Stimulated activated effector memory CD8-positive, alpha-beta T cell treated with anti-CD3 and anti-CD28 coated beads, Interleukin-12 subunit alpha, Interleukin-12 subunit beta, amount 100 ng/mL, for 72 hours (primary cell): Measurements from ENCODE around the gene MLXIP.
A peak's percentile ranks its signal among the peaks of the same experiment; 100 is the strongest.

Experiments
- ATAC-seq: fragments of 150-1000 bp; cut with Tn5 transposase; 2 replicates; pipeline ENCODE4 v1.10.0; 2021
- DNase-seq, 2 donors: peaks; one replicate each; pipeline ENCODE4 v3.0.0; 2021 to 2022; ENCODE audit warnings: low spot score in 2 of 2
- H3K27ac Mint-ChIP-seq: one replicate; pipeline ENCODE4 v1.8.0; 2022; ENCODE audit warnings: mild to moderate bottlenecking, mixed read lengths
- H3K36me3 Mint-ChIP-seq: one replicate; pipeline ENCODE4 v1.8.0; 2022; ENCODE audit warnings: mild to moderate bottlenecking, mixed read lengths
- H3K4me1 Mint-ChIP-seq: one replicate; pipeline ENCODE4 v1.8.0; 2022; ENCODE audit warnings: mixed read lengths
- H3K4me3 Mint-ChIP-seq: one replicate; pipeline ENCODE4 v1.8.0; 2022; ENCODE audit warnings: mild to moderate bottlenecking, mixed read lengths
- H3K9me3 Mint-ChIP-seq: one replicate; pipeline ENCODE4 v1.8.0; 2022; ENCODE audit warnings: mixed read lengths

MLXIP gene

DNA sequence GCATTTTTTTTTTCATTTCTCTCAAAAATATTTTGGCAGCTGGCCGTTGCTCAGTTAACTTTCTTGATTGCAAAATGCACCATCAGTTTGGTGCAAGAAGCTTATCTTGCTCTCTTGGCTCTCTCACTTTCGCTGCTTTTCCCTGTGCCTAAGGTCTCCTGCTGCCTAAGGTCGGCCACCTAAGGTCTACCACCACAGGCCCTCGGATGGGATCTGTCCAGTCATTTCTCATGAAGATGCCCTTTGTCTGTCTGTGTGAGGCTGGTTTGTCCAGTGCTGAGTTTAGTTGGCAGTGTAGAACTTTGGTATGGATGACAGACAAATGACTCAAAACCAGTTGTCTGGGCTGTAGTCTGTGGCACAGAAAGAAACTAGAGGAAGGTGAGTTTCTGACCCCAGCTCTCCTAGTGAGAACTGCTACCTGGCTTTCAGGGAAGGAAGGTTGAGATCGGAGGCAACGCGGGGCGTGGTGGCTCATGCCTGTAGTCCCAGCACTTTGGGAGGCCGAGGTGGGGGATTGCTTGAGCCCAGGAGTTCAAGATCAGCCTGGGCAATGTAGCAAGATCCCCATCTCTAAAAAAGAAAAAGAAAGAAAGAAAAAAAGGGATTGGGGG lies 2.6 kb downstream of the MLXIP start:
- no peak for DNase-seq
- Mint-ChIP-seq H3K27ac (peak overlapping the region; percentile 81), H3K36me3 (peaks cover 48% of the 10 kb centered on the region), H3K4me3 (peak overlapping the region; percentile 87), H3K4me1 (peaks cover 63% of the 10 kb centered on the region), H3K9me3 (no peaks in the 10 kb centered on the region)
- peak; percentile 65 for ATAC-seq

GRCh38 chr12:122081697-122082221 lies 3.2 kb downstream of the MLXIP start:
- ATAC-seq: peak; percentile 35
- Mint-ChIP-seq H3K27ac (peak overlapping the region; percentile 81), H3K9me3 (no peaks in the 10 kb centered on the region), H3K4me3 (peak overlapping the region; percentile 87), H3K4me1 (peaks cover 63% of the 10 kb centered on the region), H3K36me3 (peaks cover 51% of the 10 kb centered on the region)
- DNase-seq: no peak

GRCh38 chr12:122082621-122083356 lies 4.2 kb downstream of the MLXIP start:
- ATAC-seq (no peak), DNase-seq (no peak)
- Mint-ChIP-seq H3K9me3 (no peaks in the 10 kb centered on the region), H3K36me3 (peaks cover 51% of the 10 kb centered on the region), H3K4me3 (peak overlapping the region; percentile 87), H3K27ac (peak overlapping the region; percentile 81), H3K4me1 (peaks cover 73% of the 10 kb centered on the region)

GRCh38 chr12:122084857-122085405 lies 6.4 kb downstream of the MLXIP start:
- Mint-ChIP-seq H3K4me1 (peaks cover 74% of the 10 kb centered on the region), H3K4me3 (no peak overlapping the region), H3K27ac (peak overlapping the region; percentile 83), H3K9me3 (no peaks in the 10 kb centered on the region), H3K36me3 (peaks cover 47% of the 10 kb centered on the region)
- DNase-seq (no peak), ATAC-seq (no peak)

GRCh38 chr12:122085591-122085990 lies 7.0 kb downstream of the MLXIP start:
- DNase-seq (no peak), ATAC-seq (no peak)
- Mint-ChIP-seq H3K4me3 (peak overlapping the region; percentile 5), H3K27ac (peak overlapping the region; percentile 83), H3K36me3 (peaks cover 41% of the 10 kb centered on the region), H3K9me3 (no peaks in the 10 kb centered on the region), H3K4me1 (peaks cover 69% of the 10 kb centered on the region)

- ATAC-seq: no peak
- H3K36me3 Mint-ChIP-seq: peaks cover 40% of the 10 kb centered on the region
- H3K4me3 Mint-ChIP-seq: peak overlapping the region; percentile 5
- peaks cover 68% of the 10 kb centered on the region for H3K4me1 Mint-ChIP-seq
- peak overlapping the region; percentile 83 for H3K27ac Mint-ChIP-seq
- DNase-seq: no peak
- no peaks in the 10 kb centered on the region for H3K9me3 Mint-ChIP-seq
Observed at GRCh38 chr12:122086116-122086515, 7.6 kb downstream of the MLXIP start.

DNA sequence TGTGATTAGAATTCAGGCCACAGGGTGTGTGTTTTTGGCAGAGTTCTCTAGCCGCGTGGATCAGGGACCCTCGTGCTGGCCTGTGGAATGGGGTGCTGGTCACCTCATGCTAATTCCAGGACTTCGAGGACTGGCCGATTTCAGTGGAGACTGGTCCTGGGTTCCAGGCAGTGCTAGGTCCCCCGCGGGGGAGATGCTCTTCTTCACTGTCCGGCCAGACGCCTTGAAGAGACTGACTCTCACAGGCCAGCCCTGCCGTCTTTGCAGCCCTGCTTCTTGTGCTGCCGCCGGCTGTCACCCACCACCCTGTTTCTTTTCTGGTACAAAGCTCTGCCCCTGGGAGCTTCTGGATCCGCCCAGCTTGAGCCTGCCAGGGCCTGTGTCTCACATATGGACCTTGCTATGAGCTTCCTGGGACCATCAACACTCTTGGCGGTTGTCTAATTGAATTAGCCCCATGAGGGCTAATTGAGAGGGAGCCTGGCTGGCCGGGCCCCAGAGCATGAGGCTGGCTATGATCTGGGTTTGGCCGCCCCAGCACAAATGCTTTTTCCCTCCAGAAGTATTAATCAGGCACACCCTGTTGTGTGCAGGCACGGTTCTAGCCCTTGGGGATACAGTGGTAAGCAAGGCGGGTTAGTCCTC lies 8.2 kb downstream of the MLXIP start:
- no peak for ATAC-seq
- H3K27ac Mint-ChIP-seq: peak overlapping the region; percentile 83
- H3K36me3 Mint-ChIP-seq: peaks cover 40% of the 10 kb centered on the region
- no peak for DNase-seq
- no peak overlapping the region for H3K4me3 Mint-ChIP-seq
- no peaks in the 10 kb centered on the region for H3K9me3 Mint-ChIP-seq
- peaks cover 61% of the 10 kb centered on the region for H3K4me1 Mint-ChIP-seq

GRCh38 chr12:122087431-122088178 lies 9.0 kb downstream of the MLXIP start:
- DNase-seq (no peak), ATAC-seq (peak; percentile 22)
- peak overlapping the region; percentile 60 for H3K27ac Mint-ChIP-seq
- no peak overlapping the region for H3K4me3 Mint-ChIP-seq
- H3K9me3 Mint-ChIP-seq: no peaks in the 10 kb centered on the region
- peaks cover 53% of the 10 kb centered on the region for H3K4me1 Mint-ChIP-seq
- H3K36me3 Mint-ChIP-seq: peaks cover 40% of the 10 kb centered on the region

DNA sequence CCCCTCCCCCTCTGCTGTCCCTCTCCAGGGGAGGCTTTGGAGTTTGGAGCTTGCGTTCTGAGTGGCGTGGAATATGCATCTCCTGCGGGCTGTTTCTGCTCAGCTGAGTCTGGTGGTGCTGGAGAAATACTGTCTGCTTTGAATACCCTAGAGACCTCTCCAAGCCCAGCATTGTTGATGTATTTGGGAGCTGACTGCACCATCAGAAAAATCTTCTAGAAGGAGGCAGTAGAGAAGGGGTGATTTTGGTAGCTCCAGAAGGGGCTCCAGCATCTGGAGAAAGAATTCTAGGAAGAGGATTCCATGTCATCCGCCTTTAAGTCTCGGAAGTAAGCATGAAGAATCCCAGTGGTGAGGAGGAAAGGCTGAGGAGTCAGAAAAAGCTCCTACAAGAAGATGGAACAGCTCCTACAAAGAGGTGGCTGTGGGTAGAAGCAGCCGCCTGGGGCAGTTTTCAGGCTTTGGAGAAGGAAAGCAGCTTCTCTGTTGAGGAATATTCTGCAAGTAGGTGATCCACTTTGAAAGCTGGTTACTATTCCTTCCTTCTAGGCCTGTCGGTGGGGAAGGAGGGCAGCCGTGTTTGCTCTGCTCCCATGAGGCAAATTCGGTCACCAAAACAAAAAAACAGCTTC lies 9.7 kb downstream of the MLXIP start:
- H3K36me3 Mint-ChIP-seq: peaks cover 36% of the 10 kb centered on the region

DNA sequence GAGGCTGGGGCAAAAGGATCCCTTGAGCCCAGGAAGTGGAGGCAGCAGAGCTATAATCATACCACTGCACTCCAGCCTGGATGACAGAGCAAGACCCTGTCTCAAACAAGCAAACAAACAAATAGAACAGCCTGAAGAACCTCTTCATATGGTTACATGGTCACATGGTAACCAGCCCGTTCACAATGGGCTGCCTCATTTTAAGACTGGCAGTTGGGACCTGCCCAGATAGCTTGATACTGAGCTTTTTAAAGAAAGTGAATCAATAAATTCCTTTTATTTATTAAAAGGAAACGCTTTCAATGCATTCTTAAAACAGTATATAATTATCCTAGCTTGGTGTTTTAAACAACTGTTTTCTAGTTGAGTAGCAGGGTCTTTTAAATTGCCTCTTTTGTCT lies 10.5 kb downstream of the MLXIP start:
- DNase-seq (no peak), ATAC-seq (no peak)
- Mint-ChIP-seq H3K27ac (no peak overlapping the region), H3K4me3 (no peak overlapping the region), H3K4me1 (peaks cover 38% of the 10 kb centered on the region), H3K9me3 (no peaks in the 10 kb centered on the region), H3K36me3 (peaks cover 28% of the 10 kb centered on the region)

More for the DNA sequence above, 9.7 kb downstream of the MLXIP start:
- Mint-ChIP-seq H3K4me1 (peaks cover 46% of the 10 kb centered on the region), H3K27ac (peak overlapping the region; percentile 60), H3K9me3 (no peaks in the 10 kb centered on the region), H3K4me3 (no peak overlapping the region)
- ATAC-seq (no peak), DNase-seq (no peak)

- ATAC-seq (no peak), DNase-seq (no peak)
- no peak overlapping the region for H3K4me3 Mint-ChIP-seq
- peaks cover 15% of the 10 kb centered on the region for H3K36me3 Mint-ChIP-seq
- H3K27ac Mint-ChIP-seq: no peak overlapping the region
- peaks cover 30% of the 10 kb centered on the region for H3K4me1 Mint-ChIP-seq
- H3K9me3 Mint-ChIP-seq: no peaks in the 10 kb centered on the region
Observed at GRCh38 chr12:122090759-122091515, 12.4 kb downstream of the MLXIP start.

DNA sequence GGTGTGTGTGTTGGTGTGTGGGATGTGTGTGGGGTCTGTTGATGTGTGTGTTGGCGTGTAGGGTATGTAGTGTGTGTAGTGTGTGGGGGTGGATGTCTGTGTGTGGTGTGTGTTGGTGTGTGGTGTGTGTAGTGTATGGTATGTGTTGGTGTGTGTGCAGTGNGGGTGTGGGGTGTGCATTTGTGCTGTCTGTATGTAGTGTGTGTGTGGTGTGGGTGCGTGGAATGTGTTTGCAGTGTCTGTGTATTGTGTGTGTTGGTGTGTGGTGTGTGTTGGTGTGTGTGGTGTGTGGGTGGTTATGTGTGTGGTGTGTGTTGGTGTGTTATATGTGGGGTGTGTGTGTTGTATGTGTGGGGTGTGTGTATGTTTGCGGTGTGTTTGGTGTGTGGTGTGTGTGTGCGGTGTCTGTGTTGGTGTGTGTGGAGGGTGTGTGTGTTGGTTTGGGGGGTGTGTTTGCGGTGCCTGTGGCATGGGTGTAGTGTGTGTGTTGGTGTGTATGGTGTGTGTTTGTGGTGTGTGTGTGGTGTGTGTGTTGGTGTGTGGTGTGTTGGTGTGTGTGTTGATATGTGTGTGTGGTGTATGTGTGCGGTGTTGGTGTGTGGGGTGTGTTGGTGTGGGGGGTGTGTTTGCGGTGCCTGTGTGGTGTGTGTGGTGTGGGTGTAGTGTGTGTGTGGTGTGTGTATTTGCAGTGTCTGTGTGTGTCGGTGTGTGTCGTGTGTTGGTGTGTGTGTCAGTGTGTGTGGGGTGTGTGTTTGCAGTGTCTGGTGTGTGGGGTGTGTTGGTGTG lies 14.7 kb downstream of the MLXIP start:
- peaks cover 23% of the 10 kb centered on the region for H3K4me1 Mint-ChIP-seq
- no peak overlapping the region for H3K4me3 Mint-ChIP-seq
- DNase-seq (no peak), ATAC-seq (no peak)
- peaks cover 10% of the 10 kb centered on the region for H3K36me3 Mint-ChIP-seq
- H3K27ac Mint-ChIP-seq: no peak overlapping the region
- no peaks in the 10 kb centered on the region for H3K9me3 Mint-ChIP-seq

DNA sequence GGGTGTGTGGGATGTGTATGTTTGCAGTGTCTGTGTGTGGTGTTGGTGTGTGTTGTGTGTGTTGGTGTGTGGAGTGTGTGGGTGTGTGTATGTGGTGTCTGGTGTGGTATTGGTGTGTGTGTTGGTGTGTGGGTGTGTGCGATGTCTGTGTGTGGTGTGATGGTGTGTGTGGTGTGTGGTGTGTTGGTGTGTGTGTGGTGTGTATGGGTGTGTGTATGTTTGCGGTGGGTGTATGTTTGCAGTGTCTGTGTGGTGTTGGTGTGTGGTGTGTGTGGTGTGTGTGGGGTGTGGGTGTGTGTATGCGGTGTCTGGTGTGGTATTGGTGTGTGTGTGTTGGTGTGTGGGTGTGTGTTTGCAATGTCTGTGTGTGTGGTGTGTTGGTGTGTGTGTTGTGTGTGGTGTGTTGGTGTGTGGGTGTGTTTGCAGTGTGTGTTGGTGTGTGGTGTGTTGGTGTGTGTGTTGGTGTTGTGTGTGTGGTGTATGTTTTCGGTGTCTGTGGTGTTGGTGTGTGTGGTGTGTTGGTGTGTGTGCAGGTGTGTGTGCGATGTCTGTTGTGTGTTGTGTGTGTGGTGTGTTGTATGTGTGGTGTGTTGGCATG lies 15.7 kb downstream of the MLXIP start:
- no peak overlapping the region for H3K4me3 Mint-ChIP-seq
- peaks cover 30% of the 10 kb centered on the region for H3K4me1 Mint-ChIP-seq
- ATAC-seq: no peak
- DNase-seq: no peak
- no peak overlapping the region for H3K27ac Mint-ChIP-seq
- peaks cover 4% of the 10 kb centered on the region for H3K36me3 Mint-ChIP-seq
- no peaks in the 10 kb centered on the region for H3K9me3 Mint-ChIP-seq
